Dermis microvascular lymphatic vessel endothelial cell (primary cell): ENCODE measurements around the gene SLC35A3. TPM values are rescaled to one million over a fixed set of nuclear protein-coding genes. Genes with fewer than 3 reads are reported as not detected.
"Not testable (repeated sequence)": the region's sequence is repeated elsewhere in the genome, so short reads cannot be mapped to it uniquely, and the experiment has no call there.

Experiments used
- DNase-seq, 2 donors: peaks; one replicate each; pipeline versions ENCODE4 v3.0.0 to v3.0.0-alpha.2; 2010; ENCODE audit warnings: low read depth in 2 of 2
- total RNA-seq: library from RNA; depleted of rRNA; stranded (reverse); fragments of >200 nt; gene quantifications from 2 replicates; pipeline ENCODE4 v1.2.1, GENCODE V29; 2014

The SLC35A3 gene
- total RNA-seq, 1 donor from 2014 or later, result 17.5 TPM

DNA sequence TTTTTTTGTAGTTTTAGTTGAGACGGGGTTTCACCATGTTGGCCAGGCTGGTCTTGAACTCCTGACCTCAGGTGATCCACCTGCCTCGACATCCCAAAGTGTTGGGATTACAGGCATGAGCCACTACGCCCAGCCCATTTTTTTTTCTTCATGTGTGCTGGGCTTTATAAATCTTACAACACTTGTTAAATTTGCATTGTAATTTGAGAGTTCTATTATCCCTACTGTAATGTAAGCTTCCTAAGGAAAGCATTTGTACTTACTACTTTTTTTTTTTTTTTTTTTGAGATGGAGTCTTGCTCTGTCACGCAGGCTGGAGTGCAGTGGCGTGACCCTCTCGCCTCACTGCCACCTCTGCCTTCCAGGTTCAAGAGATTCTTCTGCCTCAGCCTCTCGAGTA is 2.3 kb downstream of the SLC35A3 start:
- DNase-seq, result not testable (repeated sequence)

DNA sequence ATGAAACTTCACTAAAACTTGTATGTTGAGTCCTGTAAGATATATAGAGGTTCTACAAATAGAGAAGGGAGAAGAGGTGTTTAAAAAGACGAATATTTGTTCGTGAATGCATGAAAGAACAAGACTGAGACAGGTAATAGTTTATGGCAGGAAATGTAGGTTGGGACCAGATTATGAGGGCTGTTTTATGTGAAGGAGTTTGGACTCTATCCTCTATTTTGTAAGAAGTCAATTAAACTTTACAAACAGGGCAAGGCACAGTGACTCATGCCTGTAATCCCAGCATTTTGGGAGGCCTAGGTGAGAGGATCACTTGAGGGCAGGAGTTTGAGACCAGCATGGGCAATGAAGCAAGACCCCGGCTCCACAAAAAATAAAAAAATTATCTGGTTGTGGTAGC is 5.7 kb downstream of the SLC35A3 start:
- DNase-seq, result no peak

DNA sequence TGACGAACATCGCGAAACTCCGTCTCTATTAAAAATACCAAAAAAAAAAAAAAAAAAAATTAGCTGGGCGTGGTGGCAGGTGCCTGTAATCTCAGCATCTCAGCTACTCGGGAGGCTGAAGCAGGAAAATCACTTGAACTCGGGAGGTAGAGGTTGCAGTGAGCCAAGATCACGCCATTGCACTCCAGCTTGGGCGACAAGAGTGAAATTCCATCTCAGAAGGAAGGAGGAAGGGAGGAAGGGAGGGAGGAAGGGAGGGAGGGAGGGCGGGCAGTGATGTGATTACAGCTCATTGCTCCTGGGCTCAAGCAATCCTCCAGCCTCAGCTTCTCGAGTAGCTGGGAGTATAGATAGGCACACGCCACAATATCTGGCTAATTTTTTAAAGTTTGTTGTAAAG is 7.5 kb downstream of the SLC35A3 start:
- not testable (repeated sequence) for DNase-seq

DNA sequence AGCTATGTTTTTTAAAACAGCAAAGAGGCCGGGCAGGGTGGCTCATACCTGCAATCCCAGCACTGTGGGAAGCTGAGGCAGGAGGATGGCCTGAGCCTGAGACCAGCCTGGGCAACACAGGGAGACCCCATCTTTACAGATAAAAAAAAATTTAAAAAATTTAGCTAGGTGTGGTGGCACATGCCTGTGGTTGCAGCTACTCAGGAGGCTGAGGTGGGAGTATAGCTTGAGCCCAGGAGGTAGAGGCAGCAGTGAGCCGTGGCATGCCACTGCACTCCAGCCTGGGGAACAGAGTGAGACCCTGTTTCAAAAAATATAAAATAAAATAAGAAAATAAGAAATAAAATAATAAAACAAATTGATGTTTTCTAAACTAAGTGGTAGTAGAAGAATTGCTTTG is 8.4 kb downstream of the SLC35A3 start:
- DNase-seq, result no peak

DNA sequence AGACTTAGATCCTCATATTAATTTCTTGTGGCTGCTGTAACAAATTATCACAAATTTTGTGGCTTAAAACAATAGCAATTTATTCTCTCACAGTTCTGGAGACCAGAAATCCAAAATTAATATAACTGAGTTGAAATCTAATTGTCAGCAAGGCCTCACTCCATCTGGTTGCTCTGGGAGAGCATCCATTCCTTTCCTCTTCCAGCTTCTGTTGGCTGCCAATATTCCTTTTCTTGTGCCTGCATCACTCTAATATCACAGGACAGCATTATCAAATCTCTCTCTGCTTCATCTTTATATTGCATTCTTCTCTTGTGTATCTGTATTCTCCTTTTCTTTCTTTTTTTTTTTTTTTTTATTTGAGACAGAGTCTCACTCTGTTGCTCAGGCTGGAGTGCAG is 9.3 kb downstream of the SLC35A3 start:
- no peak for DNase-seq

DNA sequence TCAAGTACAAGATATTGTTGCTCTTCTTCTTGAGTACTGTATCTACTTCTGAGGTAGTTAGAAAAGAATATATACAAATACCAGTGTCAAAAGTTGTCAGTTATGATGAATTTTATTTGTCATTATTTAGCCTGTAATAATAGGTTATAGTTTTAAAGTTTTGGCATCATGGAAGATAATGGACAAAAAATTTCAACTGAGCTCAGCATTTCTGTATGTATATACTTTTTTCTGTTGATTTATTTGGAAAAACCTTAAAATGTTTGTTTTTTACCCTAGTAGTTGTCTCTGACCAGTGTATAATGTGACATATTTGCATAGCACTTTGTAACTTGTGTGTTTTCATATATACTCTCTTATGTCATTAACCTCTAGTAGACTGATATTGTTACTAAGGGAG is 11.1 kb downstream of the SLC35A3 start:
- DNase-seq, result no peak

DNA sequence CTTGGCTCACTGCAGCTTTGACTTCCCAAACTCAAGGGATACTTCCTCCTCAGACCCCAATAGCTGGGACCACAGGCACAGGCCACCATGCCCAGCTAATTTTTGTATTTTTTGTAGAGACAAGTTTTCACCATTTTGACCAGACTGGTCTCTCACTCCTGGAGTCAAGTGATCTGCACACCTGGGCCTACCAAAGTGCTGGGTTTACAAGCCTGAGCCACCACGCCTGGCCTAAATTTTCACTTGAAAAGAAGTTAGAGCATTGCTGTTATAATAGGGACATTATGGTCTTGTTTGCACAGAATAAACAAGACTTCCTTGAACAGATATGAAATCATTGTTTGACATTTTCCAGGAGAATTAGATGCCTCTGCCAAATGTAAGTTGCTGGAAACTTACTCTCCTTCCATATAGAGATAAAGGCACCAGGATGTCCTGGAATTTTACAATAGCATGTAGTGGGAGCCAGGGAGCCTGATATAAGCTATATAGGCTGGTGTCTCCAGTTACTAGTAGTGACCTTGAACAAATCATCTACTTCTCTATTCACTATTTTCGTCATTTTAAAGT is 16.9 kb downstream of the SLC35A3 start:
- peak in 1 of 2 donors; percentile 54 for DNase-seq

DNA sequence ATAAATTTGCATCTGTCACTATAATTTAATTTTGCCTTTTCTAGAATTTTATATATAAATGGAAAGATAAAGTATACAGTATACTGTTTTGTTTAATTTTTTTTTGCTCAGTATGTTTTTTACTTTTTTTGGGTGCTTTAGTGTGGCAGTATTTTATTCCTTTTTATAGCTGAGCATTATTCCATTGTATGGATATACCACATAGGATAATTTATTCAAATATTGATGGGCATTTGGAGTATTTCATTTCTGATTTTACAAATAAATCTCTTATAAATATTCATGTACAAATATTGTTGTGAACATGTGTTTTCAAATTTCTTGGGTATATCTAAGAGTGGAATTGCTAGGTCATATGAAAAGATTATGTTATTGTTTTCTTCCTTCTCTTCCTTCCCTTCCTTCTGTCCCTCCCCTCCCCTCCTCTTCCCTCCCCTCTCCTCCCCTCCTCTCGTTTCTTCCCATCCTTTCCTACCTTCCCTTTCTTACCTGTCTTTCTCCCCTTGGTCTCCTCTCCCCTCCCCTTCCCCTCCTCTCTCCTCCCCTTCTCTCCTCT is 18.5 kb downstream of the SLC35A3 start:
- no peak for DNase-seq

DNA sequence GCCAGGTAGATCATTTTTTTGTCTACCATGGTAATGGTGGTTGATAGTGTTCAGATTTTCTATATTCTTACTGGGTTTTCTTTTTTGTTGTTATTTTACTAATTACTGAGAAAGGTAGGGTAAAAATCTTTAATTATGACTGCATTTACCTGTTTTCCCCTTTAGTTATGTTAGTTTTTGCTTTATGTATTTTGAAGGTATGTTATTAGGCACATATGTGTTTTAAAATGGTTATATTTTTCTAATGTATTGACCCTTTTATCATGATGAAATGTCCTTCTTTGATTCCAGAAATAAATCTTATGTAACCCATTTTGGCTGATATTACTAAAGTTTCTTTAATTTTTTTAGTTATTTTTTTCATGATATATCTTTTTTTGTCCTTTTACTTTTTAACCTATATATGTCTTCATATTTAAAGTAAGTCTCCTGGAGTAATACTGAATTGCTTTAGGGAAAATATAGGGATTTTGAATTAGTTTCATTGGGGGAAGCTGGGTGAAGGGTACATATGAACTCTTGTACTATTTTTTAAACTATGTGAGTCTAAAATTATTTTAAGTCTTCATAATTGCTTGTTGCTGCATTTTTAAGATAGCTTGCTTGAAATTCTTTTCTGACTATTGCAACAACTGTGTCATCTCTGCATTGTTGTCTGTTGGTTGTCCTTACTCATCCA is 22.4 kb downstream of the SLC35A3 start:
- DNase-seq, result no peak

DNA sequence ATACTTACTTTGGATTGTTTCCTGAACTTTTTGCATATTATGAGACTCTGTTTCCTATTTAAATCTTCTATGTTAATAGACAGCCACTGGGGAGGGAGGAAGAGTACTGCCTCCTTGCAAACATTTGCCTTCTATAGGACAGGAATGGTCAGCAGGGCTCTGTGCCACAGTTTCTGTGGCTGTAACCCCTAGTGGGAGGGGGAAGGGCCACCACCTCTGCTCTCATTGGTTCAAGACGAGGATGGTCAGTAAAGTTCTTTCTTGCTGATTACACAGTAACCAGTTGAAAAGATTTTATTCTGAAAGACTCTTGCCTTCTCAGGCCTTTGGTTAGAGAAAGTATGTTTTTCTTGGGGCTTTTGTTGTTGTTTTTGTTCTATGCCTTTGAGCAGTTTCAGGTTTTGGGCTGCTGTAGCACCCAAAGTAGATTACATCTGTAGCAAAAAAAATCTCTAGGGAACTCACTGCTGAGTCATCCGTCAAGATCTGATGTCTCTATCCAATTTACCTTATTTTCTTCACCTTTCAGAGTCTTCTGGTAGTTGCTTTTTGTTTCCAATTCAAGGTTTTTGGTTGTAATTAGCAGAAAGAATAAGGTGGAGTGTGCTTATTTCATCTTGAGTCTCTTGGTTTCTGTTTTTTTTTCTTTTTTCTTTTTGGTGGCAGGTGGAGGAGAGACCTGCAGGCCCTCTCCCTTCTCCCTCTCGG is 23.1 kb downstream of the SLC35A3 start:
- no peak for DNase-seq

DNA sequence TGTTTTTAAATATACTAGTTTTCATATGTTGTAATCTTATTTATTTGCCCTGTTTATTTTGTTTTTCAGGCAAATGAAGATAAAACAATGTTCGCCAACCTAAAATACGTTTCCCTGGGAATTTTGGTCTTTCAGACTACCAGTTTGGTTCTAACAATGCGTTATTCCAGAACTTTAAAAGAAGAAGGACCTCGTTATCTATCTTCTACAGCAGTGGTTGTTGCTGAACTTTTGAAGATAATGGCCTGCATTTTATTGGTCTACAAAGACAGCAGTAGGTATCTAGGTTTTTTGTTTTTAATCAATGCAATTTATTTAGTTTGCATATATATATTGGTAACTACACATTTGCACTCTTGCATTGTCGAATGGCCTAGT is 23.7 kb downstream of the SLC35A3 start:
- no peak for DNase-seq

DNA sequence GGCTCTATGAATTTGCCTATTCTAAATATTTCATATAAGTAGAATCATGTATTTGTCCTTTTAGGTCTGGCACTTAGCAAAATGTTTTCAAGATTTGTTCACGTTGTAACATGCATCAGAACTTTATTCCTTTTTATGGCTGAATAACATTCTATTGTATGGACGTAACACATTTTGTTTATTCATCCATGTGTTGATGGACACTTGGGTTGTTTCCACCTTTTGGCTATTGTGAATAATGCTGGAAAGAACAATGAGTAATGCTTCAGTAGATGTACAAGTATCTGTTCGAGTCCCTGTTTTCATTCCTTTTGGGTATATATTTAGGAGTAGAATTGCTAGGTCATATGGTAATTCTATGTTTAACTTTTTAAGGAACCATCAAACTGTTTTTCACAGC is 24.7 kb downstream of the SLC35A3 start:
- peak in 1 of 2 donors; percentile 59 for DNase-seq

DNA sequence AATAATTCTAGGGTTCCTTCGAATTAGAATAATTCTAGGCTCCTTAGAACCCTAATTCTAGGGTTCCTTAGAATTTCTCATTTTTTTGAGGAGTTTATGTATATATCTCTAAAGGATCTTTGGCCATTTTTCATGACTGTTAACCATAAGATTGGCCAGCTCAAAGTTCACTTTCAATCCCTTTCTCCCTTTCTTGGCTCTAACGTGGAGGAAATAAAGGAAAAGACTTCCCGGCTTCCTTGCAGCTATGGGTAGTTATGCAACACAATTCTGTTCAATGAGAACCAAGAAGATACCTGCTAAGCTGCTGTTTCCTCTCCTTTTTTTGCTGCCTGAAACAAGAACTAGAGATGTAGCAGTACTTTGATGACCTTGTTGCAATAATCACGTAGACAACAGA is 27.2 kb downstream of the SLC35A3 start:
- DNase-seq, result no peak

DNA sequence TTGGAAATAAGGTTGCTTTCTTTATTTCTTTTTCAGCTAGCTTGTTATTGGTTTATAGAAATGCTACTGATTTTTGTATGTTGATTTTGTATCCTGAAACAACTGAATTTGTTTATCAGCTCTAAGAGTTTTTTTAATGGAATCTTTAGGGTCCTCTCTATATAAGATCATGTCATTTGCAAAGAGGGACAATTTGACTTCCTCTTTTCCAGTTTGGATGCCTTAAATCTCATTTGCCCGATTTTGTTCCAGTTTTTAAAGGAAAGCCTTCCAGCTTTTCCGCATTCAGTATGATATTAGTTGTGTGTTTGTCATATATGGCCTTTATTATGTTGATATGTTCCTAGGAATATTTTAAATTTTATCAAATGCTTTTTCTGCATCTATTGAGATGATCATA is 31.7 kb downstream of the SLC35A3 start:
- no peak for DNase-seq

DNA sequence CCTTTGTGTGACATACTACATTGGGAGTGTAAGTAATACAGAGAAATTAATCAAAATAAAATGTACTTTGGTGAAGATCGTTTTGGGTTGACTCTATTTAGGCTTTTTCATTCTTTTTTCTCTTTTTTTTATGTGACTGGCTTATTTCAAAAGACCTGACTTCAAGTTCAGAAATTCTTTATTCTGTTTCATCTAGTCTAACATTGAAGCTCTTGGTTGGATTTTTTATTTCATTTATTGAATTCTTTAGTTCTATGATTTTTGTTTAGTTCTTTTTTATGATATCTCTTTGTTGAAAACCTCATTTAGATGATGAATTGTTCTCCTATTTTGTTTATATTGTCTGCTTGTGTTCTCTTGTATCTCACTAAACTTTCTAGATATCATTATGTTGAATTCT is 35.6 kb downstream of the SLC35A3 start:
- DNase-seq, result no peak

DNA sequence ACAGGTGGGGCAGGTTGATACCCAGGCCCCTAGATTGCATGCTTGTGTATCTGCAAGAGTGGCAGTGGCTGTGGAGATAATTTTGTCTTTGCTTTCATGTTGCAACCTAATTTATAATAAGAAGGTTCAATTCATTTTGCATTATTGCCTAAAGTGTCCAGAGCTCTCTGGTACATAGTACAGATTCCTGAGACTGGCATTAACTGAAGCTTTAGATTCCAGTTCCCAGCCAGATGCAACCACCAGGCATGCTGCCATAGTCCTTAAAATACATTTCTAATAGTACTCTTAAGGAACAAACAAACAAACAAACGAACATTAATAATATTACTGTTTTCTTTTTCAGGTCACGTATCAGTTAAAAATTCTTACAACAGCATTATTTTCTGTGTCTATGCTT is 36.9 kb downstream of the SLC35A3 start:
- no peak for DNase-seq

DNA sequence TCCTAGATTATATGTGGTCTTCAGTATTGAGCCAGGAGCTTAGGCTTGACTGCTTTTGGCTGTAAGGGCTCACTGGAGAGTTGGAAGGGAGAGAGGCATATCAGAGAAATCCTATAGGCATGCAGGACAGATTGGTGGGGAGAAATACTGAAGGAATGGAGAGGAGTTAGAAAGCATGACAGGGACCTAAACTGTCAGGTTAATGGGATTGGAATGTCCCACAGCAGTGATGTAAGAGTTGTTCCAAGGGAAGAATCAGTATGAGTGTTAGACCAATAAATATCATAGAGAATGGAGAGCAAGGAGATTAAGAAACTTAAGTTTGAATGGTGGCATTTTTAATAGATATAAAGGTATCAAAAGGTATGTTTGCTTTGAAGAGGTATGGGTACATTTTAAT is 39.7 kb downstream of the SLC35A3 start:
- DNase-seq, result no peak

DNA sequence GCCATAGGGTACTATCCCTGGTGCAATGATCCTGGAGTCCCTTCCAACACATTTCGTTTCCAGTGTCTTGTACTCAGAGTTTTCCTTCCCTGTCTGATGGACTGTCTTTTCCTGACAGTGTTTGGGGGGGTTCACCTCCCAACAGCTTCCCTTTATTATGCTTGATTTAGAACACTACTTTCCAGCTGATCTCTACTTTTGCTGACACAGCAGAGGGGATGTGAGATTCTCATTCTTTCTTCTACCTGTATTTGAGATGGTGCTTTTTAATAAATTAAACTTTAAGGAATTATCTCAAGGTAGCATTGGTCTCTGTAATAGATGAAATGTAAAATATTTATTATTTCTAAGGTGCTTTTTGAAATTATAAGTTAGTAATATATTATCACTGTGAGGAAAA is 41.0 kb downstream of the SLC35A3 start:
- DNase-seq, result no peak

DNA sequence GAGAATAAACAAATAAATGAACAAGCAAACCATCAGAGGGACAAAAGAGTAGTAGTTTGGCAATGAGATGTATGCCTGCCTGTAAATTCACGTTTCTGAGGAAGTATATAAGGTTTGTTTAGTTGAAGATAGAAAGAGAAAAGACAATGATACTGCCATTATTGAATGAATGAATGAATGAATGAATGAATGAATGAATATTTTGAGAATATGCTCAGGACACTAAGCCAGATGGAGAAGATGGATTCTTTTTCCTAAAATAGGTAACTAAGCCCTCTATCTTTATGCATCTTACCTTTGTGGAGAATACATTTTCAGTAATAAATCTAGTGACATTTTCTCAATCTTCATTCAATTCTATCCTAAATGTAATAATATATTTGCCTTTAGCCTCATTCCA is 49.4 kb downstream of the SLC35A3 start:
- no peak for DNase-seq

DNA sequence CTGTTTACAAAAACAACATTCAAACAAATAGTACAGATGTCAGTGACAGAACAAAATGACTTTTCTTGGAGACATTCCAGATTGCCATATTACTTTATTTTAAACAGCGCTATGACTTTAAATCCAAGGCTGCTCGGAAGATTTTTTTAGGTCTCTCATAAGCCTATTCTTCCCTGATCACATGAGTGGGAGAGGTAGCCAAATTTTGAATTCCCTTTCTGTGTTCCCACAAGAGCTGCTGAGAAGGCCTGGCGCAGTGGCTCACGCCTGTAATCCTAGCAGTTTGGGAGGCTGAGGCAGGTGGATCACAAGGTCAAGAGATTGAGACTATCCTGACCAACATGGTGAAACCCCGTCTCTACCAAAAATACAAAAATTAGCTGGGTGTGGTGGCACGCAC is 53.7 kb downstream of the SLC35A3 start:
- DNase-seq, result no peak

DNA sequence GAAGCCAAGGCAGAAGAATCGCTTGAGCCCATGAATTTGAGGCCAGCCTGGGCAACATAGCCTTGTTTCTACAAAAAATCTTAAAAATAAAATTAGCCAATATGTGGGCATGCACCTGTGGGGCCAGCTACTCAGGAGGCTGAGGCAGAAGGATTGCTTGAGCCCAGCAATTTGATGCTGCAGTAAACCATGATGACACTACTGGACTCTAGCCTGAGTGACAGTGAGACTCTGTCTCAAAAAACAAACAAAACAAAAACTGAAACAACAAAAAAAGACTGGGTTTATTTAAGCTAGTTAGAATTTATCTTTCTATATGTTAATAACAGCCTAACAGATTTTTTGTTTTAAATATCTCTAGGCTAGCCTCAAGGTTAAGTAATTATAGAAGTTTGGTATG is 57.4 kb downstream of the SLC35A3 start:
- no peak for DNase-seq

DNA sequence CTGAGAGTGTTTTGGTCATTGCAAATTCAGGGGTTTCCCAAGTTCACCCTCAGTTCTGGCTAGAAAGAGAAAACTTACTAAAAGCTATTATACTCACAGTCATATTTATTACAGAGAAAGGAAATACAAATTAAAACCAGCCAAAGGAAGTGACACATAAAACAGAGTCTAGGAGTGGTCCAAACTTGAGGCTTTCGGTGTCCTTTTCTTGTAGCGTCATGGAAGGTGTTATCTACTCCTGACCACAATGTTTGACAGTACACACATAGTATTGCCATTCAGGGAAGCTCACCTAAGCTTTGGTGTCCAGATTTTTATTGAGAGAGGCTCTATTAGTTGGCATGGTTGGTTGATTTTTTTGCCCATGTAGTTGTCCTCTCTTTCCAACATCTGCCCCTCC is 59.0 kb downstream of the SLC35A3 start:
- no peak for DNase-seq

DNA sequence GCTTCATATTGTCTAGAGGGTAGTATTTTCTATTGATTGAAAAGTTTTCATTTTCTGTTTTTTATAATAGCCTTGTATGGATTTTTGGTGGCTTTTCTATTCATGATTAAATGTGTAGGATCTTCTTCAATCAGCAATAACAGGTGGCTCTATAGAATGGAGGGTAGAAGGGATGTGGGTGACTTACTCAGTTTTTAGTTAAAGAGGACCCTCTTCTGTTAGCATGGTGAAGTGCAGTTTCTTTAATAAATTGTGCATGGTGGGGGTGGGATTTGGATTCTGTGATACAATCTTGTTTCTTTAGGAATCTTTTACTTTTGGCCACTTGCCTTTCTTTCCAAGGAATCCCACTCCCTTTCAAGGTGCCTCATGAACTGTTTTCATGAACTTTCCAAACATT is 64.7 kb downstream of the SLC35A3 start:
- DNase-seq, result peak; percentile 30 to 65
